K562 (cell line): Measurements from ENCODE around the gene GAB1. TPM values are rescaled to one million over a fixed set of nuclear protein-coding genes. Genes with fewer than 3 reads are reported as not detected.

Source experiments
- ATAC-seq: fragments of 200-7000 bp; cut with Tn5 transposase; 3 replicates; pipeline ENCODE4 v1.9.1; 2020; ENCODE audit warnings: moderate library complexity
- BruUV-seq: library from RNA; stranded (reverse); fragments of 400-500 nt; replicated peaks from 2 replicates; lab custom pipeline; 2021; lab: Mats Ljungman, UMichigan
- CTCF ChIA-PET: fragments of 300-600 bp; formaldehyde crosslinking; extraction: SDS; loops from one replicate; lab custom pipeline; 2021; ENCODE audit warnings: low intra/inter-chr PET ratio; lab: Yijun Ruan, JAX
- POLR2A ChIA-PET: fragments of 300-600, 350-650 bp; sonication (Branson Sonifier 250); formaldehyde crosslinking; extraction: SDS; loops from one replicate; lab custom pipeline; 2021; ENCODE audit warnings: antibody characterized with exemption, inconsistent platforms; lab: Yijun Ruan, JAX
- DNase-seq, 4 experiments: peaks; one replicate each; pipeline versions ENCODE4 v3.0.0 to v3.0.0-alpha.2; 2011 to 2018; ENCODE audit warnings: low spot score in 3 of 4, mixed read lengths in 3 of 4; ENCODE audit errors: extremely low read depth in 1 of 4
- FAIRE-seq: peaks from 2 replicates; lab custom pipeline; 2011; peaks lifted over from hg19 to GRCh38; lab: Jason Lieb, UNC
- H2AFZ ChIP-seq: 2 replicates; pipeline ENCODE4 v1.6.0; 2011; ENCODE audit warnings: low read depth, low read length, control low read depth, inconsistent platforms
- H3K27ac ChIP-seq: fragments of 200-600 bp; 3 replicates; pipeline ENCODE4 v1.8.0; 2011; ENCODE audit warnings: low read depth, mild to moderate bottlenecking, control low read depth, inconsistent platforms, low read length, moderate library complexity, mixed read lengths; ENCODE audit errors: extremely low read depth
- H3K27me3 ChIP-seq, 2 experiments: fragments of 300-600 bp in 1 of 2; 2 replicates in 1 of 2; 3 replicates in 1 of 2; pipeline versions ENCODE4 v1.6.0 to v1.8.0; 2011; ENCODE audit warnings: inconsistent platforms in 2 of 2, low read length in 2 of 2, mild to moderate bottlenecking in 1 of 2, mixed read lengths in 1 of 2, moderate library complexity in 1 of 2; ENCODE audit not compliant: control insufficient read depth in 2 of 2, insufficient read depth in 2 of 2
- H3K36me3 ChIP-seq: fragments of 300-600 bp; 3 replicates; pipeline ENCODE4 v1.8.0; 2011; ENCODE audit warnings: mild to moderate bottlenecking, low read length, inconsistent platforms; ENCODE audit not compliant: control insufficient read depth, insufficient read depth
- H3K4me1 ChIP-seq, 2 experiments: fragments of 200-600 bp in 1 of 2; replicated peaks in 1 of 2; 2 replicates in 1 of 2; 3 replicates in 1 of 2; pipeline versions ENCODE4 v1.5.1 to v1.8.0; 2011; ENCODE audit warnings: inconsistent platforms in 2 of 2, low read length in 2 of 2, mild to moderate bottlenecking in 1 of 2, mixed read lengths in 1 of 2, moderate library complexity in 1 of 2; ENCODE audit not compliant: control insufficient read depth in 2 of 2, insufficient read depth in 2 of 2
- H3K4me2 ChIP-seq: 2 replicates; pipeline ENCODE4 v1.6.1; 2011; ENCODE audit warnings: low read length, control low read depth, inconsistent platforms, mixed read lengths; ENCODE audit not compliant: insufficient read depth
- H3K4me3 ChIP-seq: fragments of 200-600 bp; sonication (generic), shearing (Covaris generic); 2 replicates; pipeline ENCODE4 v1.5.1; 2016; ENCODE audit warnings: control low read depth, inconsistent platforms
- H3K79me2 ChIP-seq: fragments of 200-600 bp; 3 replicates; pipeline ENCODE4 v1.8.0; 2011; ENCODE audit warnings: low read length, inconsistent platforms; ENCODE audit not compliant: control insufficient read depth, insufficient read depth
- H3K9ac ChIP-seq, 2 experiments: 2 replicates each; pipeline versions ENCODE4 v1.6.0 to v1.6.1; 2011; ENCODE audit warnings: low read depth in 2 of 2, low read length in 2 of 2, control low read depth in 1 of 2, inconsistent platforms in 1 of 2, mild to moderate bottlenecking in 1 of 2, mixed read lengths in 1 of 2; ENCODE audit not compliant: insufficient read depth in 1 of 2
- H3K9me1 ChIP-seq: one replicate; pipeline ENCODE4 v1.6.0; 2011; ENCODE audit warnings: inconsistent platforms, mild to moderate bottlenecking, low read length, moderate library complexity; ENCODE audit not compliant: control insufficient read depth, insufficient read depth
- H3K9me3 ChIP-seq: replicated peaks from 2 replicates; pipeline ENCODE4 v1.5.1; 2011; ENCODE audit warnings: low read depth, low read length, inconsistent platforms; ENCODE audit not compliant: control insufficient read depth, insufficient read depth
- H4K20me1 ChIP-seq: replicated peaks from 2 replicates; pipeline ENCODE4 v1.6.1; 2011; ENCODE audit warnings: low read length, inconsistent platforms, mixed read lengths; ENCODE audit not compliant: control insufficient read depth, insufficient read depth
- FOXA3 ChIP-seq, 2 experiments: fragments of 450-650 bp in 1 of 2; sonication (generic) in 1 of 2; formaldehyde crosslinking; IDR thresholded peaks in 1 of 2; conservative IDR thresholded peaks in 1 of 2; 2 replicates each; pipeline versions ENCODE4 v1.4.0 to v1.8.0; 2020 to 2022; ENCODE audit warnings: mild to moderate bottlenecking in 2 of 2, missing genetic modification reagents in 1 of 2
- FOXK2 ChIP-seq, 2 experiments: fragments of 450-650 bp; IDR thresholded peaks in 1 of 2; conservative IDR thresholded peaks in 1 of 2; 2 replicates each; pipeline ENCODE4 v1.6.1; 2016; ENCODE audit warnings: low read depth in 2 of 2, mild to moderate bottlenecking in 1 of 2
- KAT2B ChIP-seq: IDR thresholded peaks from one replicate; pipeline ENCODE4 v1.6.1; 2012; ENCODE audit warnings: low read depth, mild to moderate bottlenecking, control low read depth, inconsistent platforms, low read length, moderate library complexity
- KLF1 ChIP-seq: fragments of 450-650 bp; IDR thresholded peaks from 2 replicates; pipeline ENCODE4 v1.6.1; 2016; ENCODE audit warnings: missing genetic modification characterization, missing compliant biosample characterization
- NBN ChIP-seq: fragments of 450-650 bp; IDR thresholded peaks from 2 replicates; pipeline ENCODE4 v1.6.1; 2016; ENCODE audit warnings: low read depth, mild to moderate bottlenecking
- PATZ1 ChIP-seq: fragments of 250-450 bp; sonication (Bioruptor Pico); IDR thresholded peaks from 2 replicates; pipeline ENCODE4 v1.5.0; 2020; ENCODE audit warnings: mild to moderate bottlenecking, borderline replicate concordance
- WGBS: fragments of 100-300 bp; shearing (Covaris generic); methylation state at CpG from one replicate; pipeline ENCODE4 v1.1.6; 2016; ENCODE audit warnings: low coverage, mixed read lengths; ENCODE audit not compliant: insufficient coverage; ENCODE audit errors: missing lambda C conversion rate; 5-methylcytosine and 5-hydroxymethylcytosine counted together
- in situ Hi-C: fragments of 300-500 bp; cut with MboI; formaldehyde crosslinking; loops from 4 replicates; pipeline ENCODE4 v1.15.0; 2018; ENCODE audit warnings: inconsistent platforms, mixed read lengths
- intact Hi-C: fragments of 100-400 bp; cut with micrococcal nuclease; formaldehyde crosslinking; loops from 2 replicates; pipeline ENCODE4 v1.14.2; 2022
- polyA plus RNA-seq, 8 experiments: library from polyadenylated mRNA; depleted of rRNA in 4 of 8; stranded (reverse) in 5 of 8; unstranded in 3 of 8; fragments of >200 nt; fragmentation: Nextera tagmentation in 2 of 8; fragmentation: Illumina TruSeq in 1 of 8; extraction: Ambion mirVana in 2 of 8; extraction: Trizol in 1 of 8; gene quantifications; 2 replicates each; pipeline versions ENCODE4 v1.2.1 to v1.2.3, GENCODE V29; 2011 to 2014; ENCODE audit warnings: inconsistent platforms in 1 of 8, missing spikeins in 1 of 8
- total RNA-seq, 7 experiments: library from RNA; depleted of rRNA in 6 of 7; stranded (reverse); fragments of >200 nt in 6 of 7; fragmentation: Illumina TruSeq in 2 of 7; extraction: Trizol in 2 of 7; gene quantifications; 2 replicates each; pipeline versions ENCODE4 v1.2.1 to v1.2.3, GENCODE V29; 2011 to 2021; ENCODE audit warnings: low replicate concordance in 1 of 7

GAB1 gene
- total and polyA plus RNA-seq, 9 of the 15 experiments (the other 6 are each of a cell fraction or from before 2014, with no cell fraction given) = 1.3 to 14.6 (median 7.5) TPM

GRCh38 chr4:143380629-143381028, 44.0 kb downstream of the GAB1 start:
- Histone ChIP-seq H3K9me1 (no peaks in the 10 kb centered on the region), H2AFZ (no peak overlapping the region), H3K36me3 (no peaks in the 10 kb centered on the region), H3K4me3 (no peak overlapping the region), H4K20me1 (no peaks in the 10 kb centered on the region; the same call in 1 of the 2 replicates), H3K4me1 (peaks cover 7 to 26% of the 10 kb centered on the region in 2 experiments; a peak in 4 of 5 replicates), H3K27me3 (no peaks in the 10 kb centered on the region), H3K9ac (no peak overlapping the region), H3K79me2 (peaks cover 81% of the 10 kb centered on the region), H3K9me3 (no peaks in the 10 kb centered on the region), H3K27ac (no peak overlapping the region), H3K4me2 (no peak overlapping the region)
- FAIRE-seq (no peak), DNase-seq (no peak), ATAC-seq (no peak)
- BruUV-seq = no TSS peak
- intact Hi-C loops = no loop called here
- CTCF ChIA-PET = no interaction called here
- in situ Hi-C loops = no loop called here
- POLR2A ChIA-PET = no interaction called here
- WGBS = 96% methylated on average over 3 of the region's 3 CpGs
- TF ChIP-seq NBN (no peak), PATZ1 (no peak), FOXK2 (conservative IDR thresholded peaks at IDR 0.05 in 1 of 2, IDR thresholded peaks at IDR 0.05 in 1 of 2; ENCODE audit: low read depth in 2 of 2) (no peak), KLF1 (tag) (no peak), KAT2B (no peak), FOXA3 (CRISPR knock-in tag; conservative IDR thresholded peaks at IDR 0.05 in 1 of 2, IDR thresholded peaks at IDR 0.05 in 1 of 2) (no peak)
